AG09309 (cell line): ENCODE data around the gene AP2A2.

Experiments
- DNase-seq: peaks from one replicate; pipeline ENCODE4 v3.0.0-alpha.2; 2010; ENCODE audit warnings: low read depth
- H3K4me3 ChIP-seq: 2 replicates; pipeline ENCODE4 v1.5.1; 2011; ENCODE audit warnings: mild to moderate bottlenecking, low read depth, low read length, moderate library complexity; ENCODE audit not compliant: control insufficient read depth
- CTCF ChIP-seq: IDR thresholded peaks from 2 replicates; pipeline ENCODE4 v1.5.1; 2011; ENCODE audit warnings: mild to moderate bottlenecking, low read depth, low read length, inconsistent platforms; ENCODE audit not compliant: insufficient read depth, control insufficient read depth; ENCODE audit errors: missing control alignments

The AP2A2 gene

GRCh38 chr11:993632-994167 lies 68.0 kb downstream of the AP2A2 start:
- H3K4me3 ChIP-seq = no peak overlapping the region
- TF ChIP-seq CTCF = no peak
- no peak for DNase-seq

- H3K4me3 ChIP-seq = no peak overlapping the region
- no peak for TF ChIP-seq CTCF
- no peak for DNase-seq
These were observed 69.5 kb downstream of the AP2A2 start for GRCh38 chr11:995044-995751.

- TF ChIP-seq CTCF = no peak
- DNase-seq = no peak
These were observed 70.2 kb downstream of the AP2A2 start for GRCh38 chr11:995752-996420.

GRCh38 chr11:996681-997080 lies 71.0 kb downstream of the AP2A2 start:
- no peak for TF ChIP-seq CTCF
- H3K4me3 ChIP-seq = no peak overlapping the region
- DNase-seq = no peak

More at GRCh38 chr11:995752-996420, 70.2 kb downstream of the AP2A2 start:
- no peak overlapping the region for H3K4me3 ChIP-seq

GRCh38 chr11:997907-998306 lies 72.2 kb downstream of the AP2A2 start:
- no peak for TF ChIP-seq CTCF
- no peak for DNase-seq
- no peak overlapping the region for H3K4me3 ChIP-seq

GRCh38 chr11:999009-999408 lies 73.3 kb downstream of the AP2A2 start:
- no peak for DNase-seq

More at GRCh38 chr11:999009-999408, 73.3 kb downstream of the AP2A2 start:
- no peak overlapping the region for H3K4me3 ChIP-seq
- no peak for TF ChIP-seq CTCF
